ENCODE measurements around the gene PDK2.

PDK2 gene

DNA sequence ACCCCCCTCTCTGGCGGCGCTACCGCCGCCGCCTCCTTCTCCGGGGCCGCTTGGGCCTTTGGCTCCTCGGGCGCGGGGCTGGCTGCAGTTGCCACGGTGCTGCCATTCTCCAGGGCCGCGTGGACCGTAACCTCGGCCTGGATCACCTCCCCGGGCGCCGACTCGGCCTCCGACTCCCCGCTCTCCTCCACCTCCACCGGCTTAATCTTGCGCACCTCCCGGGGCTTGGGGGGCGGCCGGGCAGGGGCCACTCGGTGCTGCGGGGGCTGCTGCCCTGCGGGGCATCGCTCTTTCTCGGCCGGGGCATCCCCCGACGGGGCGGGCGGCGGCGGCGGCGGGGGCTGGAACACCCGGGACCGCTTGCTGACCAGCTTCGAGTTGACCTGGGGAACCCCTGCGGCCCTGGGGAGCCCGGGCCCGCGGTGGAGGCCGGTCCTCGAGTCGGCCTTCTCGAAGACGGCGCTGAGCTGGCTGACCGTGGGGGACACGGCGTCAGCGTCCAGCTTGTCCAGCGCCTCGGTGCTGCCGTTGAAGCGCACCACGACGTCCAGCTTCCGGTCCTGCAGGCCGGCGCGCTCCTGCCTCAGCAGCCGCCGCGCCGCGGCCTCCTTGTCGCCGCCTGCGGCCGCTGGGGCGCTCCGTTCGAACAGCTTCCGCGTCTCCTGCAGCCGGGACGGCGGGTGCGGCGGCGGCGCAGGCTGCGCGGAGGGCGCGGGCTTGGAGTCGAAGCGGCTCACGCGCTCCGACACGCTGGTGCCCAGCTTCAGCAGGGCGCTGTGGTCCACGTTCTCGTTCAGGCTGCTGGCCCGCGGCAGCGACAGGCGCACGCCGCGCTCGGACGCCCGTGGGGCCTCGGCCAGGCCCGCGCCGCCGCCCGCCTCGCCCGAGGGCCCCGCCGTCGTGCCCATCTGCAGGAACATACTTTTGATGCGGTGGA lies 54.5 kb downstream of the PDK2 start:
- peak; percentile 42 for DNase-seq (ENCODE audit: low read depth)

DNA sequence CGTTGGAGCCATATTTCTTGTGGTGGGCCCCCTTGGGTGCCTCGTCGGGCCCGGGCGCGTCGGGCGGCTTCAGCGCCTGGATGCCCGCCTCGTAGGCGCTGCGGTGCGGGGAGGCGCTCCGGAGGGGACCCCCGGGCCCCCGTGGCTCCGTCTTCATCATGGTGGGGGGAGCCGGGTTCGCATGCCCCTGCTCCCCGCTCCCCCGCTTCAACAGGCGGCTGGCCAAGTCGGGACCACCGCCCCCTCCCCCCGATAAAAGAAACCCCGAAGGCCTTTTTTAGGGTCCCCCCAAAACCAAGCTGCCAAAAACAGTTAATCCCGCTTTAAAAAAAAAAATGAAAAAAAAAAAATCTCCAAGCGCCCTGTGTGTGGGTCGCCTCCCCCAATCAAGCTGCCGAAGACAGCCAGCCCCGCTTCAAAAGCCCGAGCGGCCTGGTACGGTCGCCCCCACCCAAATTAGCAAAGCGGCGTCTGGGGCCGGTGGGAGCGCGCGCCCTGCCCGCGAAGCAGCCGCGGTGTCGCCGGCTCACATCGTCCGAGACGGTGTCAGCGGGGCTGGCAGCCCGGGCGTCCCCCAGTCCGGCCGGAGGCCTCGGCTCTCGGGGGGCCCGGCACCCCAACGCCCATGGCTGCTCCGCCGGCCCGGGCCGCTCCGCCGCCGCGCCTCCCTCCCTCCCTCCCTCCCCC lies 55.3 kb downstream of the PDK2 start, which contains the start of gene PPP1R9B:
TSS of gene PPP1R9B (minus strand) at position 324 of the 687 bp plus-strand sequence. CDS start at position 160, 164 bp downstream.
- no peak for DNase-seq (ENCODE audit: low read depth)

DNA sequence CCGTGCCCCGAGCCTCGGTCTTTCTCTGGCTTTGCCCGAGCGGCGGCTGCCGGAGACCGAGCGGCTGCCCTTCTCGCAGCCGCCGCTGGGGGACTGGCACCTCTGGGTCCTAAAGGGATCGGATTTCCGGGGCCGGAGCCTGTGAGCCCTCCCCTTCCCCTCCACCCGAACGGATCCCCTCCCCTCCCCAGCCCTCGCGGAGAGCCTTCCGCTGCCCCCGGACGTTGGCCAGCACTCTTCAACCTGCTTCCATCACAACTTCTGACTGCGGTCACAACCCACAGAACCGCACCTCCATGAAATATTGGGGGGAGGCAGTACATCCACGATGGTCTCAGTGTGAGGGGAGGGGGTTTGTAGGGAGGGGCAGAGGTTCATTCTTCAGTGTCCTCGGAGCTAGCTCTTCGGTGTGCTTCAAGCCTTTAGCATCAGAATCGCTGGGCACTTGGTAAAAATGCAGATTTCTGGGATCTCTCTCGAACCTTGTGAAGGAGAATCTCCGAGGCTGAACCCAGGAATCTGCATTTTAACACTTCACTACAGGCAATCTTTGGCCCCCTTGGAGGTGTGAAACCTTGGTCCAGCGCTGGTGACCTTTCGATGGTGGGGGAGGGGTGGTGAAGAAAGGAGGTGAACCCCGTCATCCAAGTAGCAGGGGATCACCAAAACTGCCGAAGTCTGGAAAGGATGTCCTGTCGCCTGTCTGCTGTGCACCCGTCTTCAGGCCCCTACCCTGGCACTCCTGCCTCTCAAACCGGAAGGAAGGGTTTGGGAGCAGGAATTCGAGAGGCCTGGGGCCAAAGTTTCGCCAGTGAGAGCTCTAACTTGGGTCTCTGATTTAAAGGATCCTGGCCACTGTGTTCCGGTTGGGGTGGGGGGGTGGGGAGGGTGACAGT lies 56.1 kb downstream of the PDK2 start:
- DNase-seq (ENCODE audit: low read depth) = peak; percentile 83

DNA sequence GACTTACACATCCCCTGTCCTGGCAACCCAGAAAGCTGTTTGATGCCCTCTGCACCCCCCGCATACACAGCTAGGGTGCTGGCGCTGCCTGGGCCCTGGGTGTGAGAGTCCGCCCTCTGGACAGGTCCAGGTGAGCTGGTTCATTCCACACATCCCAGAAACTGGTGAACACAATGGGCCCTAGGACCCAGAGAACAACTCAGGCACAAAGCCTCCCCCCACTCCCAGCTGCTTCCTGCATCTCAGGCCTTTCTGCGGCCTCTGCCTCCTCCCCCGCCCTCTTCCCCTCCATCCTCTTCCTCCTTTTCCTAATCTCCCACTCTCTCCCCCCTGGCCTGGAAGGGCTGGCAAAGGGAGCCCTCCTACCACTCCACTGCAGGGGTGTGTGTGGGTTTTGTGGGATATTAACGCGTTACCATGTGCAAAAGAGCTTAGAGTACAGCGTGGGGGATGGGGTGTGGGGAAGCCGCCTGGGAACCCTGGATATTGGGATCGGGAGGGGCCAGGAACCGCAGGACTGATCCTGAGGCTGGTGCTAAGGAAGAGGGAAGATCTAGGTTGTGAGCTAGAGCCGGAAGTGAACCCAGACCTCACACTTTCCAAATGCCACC lies 56.9 kb downstream of the PDK2 start:
- DNase-seq (ENCODE audit: low read depth) = peak; percentile 29

DNA sequence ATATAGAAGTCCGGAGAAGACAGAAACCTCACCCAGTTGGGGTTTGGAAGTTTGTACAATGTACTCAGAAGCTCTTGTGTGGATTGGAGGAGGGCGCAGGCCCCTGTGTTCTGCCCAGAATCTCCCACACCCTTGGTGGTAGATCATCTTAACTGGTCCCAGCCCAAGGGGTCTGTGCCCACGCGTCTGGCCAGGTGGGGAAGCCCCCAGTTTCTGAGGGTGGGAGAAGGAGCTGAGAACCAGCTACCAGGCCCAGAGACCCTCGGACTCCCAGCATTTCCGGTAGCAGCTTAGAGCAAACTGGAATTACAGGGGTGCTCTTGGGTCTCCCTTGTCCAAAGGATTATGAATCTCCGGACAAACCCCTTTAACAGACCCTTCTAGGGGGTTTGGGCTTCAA lies 57.6 kb downstream of the PDK2 start:
- no peak for DNase-seq (ENCODE audit: low read depth)

DNA sequence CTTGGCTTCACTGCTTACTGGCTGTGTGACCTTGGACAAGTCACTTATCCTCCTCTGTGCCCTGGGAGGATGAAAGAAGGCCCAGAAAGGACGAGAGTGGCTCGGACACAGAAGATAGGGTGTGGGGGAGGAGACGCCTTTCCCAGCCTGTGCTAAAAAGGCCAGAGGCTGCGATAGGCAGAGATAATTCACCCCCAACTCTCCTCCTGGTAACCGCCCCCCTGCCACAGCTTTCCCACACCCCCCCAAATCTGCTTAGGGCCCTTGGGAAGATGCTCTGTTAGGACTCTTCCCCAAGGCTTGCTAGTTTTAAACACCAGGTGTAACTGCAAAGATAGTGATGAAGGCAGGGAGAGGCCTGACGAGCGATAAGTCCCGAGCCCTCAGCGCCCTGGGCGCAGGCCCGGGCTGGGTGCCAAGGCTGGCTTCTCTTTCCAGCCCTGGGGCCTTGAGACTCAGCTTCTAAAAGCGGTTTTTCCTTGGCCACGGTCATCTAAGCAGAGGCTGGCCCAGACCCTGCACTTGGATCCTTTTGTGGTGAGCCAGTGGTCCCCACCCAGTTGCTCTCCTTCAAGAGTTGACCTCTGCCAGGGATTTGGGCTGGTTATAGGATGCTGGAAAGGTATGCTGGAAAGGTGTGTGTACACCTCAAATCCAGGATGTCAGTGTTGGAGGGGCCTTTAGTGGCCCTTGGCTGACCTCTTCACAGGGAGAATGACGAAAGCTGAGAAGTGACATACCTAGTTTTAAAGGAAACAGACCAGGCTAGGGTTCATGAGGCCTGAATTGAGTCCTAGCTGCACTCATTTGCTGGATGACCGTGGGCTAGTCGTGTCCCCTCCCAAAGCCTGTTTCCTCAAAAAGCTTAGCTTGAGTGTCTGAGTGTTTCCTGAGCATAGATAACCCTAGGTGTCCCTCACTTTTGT lies 58.8 kb downstream of the PDK2 start:
- DNase-seq (ENCODE audit: low read depth) = no peak

DNA sequence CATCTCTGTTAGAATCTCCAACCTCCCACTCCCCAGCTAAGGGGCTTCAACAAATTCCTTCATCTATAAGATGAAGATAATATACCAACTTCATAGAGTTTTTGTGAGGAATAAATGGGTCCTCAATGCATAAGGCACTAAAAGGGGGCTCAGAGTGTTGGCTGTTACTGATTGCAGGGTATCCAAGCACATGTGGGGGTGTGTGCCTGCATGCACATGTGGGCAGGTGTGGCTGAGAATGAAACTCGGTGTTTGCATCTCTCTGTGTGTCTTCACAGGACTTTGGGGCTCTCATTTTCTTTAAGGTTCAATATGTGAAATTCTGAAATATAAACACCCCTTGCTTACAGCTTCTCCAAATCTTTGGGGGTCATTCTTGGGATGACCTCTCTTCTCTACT lies 59.5 kb downstream of the PDK2 start:
- no peak for DNase-seq (ENCODE audit: low read depth)

DNA sequence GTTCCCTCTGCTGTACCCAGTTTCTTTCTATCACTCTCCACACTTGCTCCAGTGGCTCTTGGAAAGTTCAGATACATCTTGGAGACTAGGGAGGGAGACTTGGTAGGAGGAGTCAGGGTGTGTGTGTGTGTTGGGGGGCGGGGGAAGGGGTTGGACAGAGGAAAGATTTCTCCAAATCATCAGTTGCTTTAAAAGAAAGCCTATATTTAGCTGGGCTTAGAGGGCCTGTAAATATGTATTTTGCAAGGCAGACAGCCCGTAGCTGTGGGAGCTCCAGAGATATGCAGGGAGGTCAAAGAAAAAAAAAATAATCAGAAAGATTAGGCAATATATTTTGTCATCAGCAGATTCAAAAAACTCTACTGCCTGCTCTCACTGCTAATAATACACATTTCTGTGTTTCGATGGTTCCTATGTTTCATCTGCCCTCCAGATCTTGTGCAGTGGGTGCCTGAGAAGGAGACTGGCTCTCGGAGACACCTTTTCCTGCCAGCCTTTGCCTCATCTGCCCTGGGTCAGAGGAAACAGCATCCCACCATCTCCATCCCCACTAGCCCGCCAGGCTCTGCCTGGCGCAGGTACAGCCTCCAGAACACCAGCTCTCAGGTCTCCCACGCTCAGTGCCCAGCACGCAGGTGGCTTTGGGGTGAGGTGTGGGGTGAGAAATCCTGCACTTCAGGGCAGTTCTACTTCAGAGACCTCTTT lies 60.1 kb downstream of the PDK2 start:
- no peak for DNase-seq (ENCODE audit: low read depth)

DNA sequence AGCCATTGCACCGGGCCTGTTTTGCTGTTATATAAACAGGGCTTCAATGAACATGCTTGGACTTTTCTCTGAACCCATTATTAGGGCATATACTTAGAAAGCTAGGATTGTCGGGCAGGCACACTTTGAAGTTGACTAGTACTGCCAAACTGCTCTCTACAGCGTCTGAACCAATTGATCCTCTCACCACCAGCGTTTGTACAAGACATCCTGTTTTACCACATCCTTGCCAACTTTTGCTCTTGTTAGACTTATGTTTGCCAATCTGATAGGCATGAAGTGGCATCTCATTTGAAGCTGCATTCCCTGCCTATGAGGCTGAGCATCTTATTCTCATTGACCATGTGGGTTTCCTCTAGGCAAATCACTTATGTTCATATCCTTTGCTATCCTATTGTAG lies 62.7 kb downstream of the PDK2 start:
- no peak for DNase-seq (ENCODE audit: low read depth)

DNA sequence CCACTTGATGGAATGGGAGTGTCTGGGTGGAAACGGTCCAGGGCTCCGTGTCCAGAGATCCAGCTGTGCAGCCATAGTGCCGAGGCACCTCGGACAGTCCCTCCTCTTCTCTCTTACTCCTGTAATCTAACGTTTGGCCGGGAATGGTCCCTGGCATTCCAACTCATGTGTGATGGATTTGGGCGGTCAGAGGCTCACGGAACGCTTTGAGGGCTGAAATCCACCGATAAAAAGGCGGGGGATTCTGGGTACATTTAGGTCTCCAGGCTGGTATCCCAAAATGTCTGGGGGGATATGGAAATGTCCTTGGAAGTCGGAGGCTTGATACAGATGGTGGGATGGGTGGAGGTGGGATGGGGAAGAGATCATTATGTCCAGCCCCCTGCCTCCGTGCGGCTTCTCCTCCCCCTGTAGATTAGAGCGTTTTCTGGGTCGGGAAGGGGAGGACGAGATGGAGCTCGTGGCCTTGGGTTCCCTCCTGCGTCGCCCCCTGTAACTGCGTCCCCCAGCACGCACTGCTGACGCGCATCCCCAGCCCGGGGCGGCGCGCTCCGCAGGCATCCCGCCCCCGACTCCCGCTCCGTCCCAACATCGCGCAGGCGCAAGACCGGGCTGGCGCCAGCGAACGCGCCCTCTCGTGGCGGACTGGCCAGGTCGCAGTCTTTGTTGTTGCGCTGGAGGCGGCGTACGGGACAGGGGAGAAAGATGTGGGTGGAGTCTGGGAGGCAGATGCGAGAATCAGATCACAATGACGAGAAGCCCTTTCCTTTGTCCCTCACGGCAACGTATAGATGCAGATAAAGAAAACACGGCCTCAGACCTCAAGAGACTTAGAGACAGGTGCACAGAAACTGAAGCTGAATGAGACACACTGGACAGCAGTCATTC lies 66.1 kb downstream of the PDK2 start:
- peak; percentile 89 for DNase-seq (ENCODE audit: low read depth)
